UCSD-AML1 (cell line): ENCODE results near the gene KLF15.

Source experiments
- DNase-seq: peaks from one replicate; lab custom pipeline; 2025; ENCODE audit not compliant: unreplicated experiment; lab: John Stamatoyannopoulos, UW

Gene KLF15

GRCh38 chr3:126357295-126358037 lies at the start of gene KLF15:
KLF15 (minus strand) TSS chr3:126357408; CDS start chr3:126352922, 4,486 bp downstream.
- peak; percentile 75 for DNase-seq

GRCh38 chr3:126406389-126407296 lies 49.4 kb upstream of the KLF15 start:
- no peak for DNase-seq

- DNase-seq: no peak
These were observed 45.6 kb upstream of the KLF15 start for GRCh38 chr3:126402666-126403302.

GRCh38 chr3:126402178-126402577 lies 45.0 kb upstream of the KLF15 start:
- DNase-seq: no peak

- no peak for DNase-seq
These were observed 44.5 kb upstream of the KLF15 start for GRCh38 chr3:126401611-126402160.

GRCh38 chr3:126399756-126400155 lies 42.5 kb upstream of the KLF15 start:
- no peak for DNase-seq

GRCh38 chr3:126399351-126399735 lies 42.1 kb upstream of the KLF15 start:
- DNase-seq: no peak

GRCh38 chr3:126398423-126399350 lies 41.5 kb upstream of the KLF15 start:
- no peak for DNase-seq

GRCh38 chr3:126397610-126398422 lies 40.6 kb upstream of the KLF15 start:
- no peak for DNase-seq

- DNase-seq: no peak
These were observed 39.3 kb upstream of the KLF15 start for GRCh38 chr3:126396536-126396935.

- DNase-seq: no peak
These were observed 38.8 kb upstream of the KLF15 start for GRCh38 chr3:126395846-126396513.

GRCh38 chr3:126394977-126395321 lies 37.7 kb upstream of the KLF15 start:
- no peak for DNase-seq

- no peak for DNase-seq
These were observed 37.2 kb upstream of the KLF15 start, which contains the start of gene CFAP100 for GRCh38 chr3:126394179-126394976. CFAP100 (plus strand) TSS chr3:126394909; CDS start chr3:126396001, 1,092 bp downstream.

GRCh38 chr3:126393563-126393962 lies 36.4 kb upstream of the KLF15 start:
- no peak for DNase-seq

GRCh38 chr3:126392246-126392645 lies 35.0 kb upstream of the KLF15 start:
- DNase-seq: no peak

GRCh38 chr3:126391631-126392030 lies 34.4 kb upstream of the KLF15 start:
- DNase-seq: no peak

- no peak for DNase-seq
These were observed 33.5 kb upstream of the KLF15 start for GRCh38 chr3:126390751-126391150.

GRCh38 chr3:126390201-126390600 lies 33.0 kb upstream of the KLF15 start:
- DNase-seq: no peak
